GM06990 (cell line): ENCODE results near the gene MTERF1.

ENCODE experiments used
- DNase-seq: peaks from one replicate; pipeline ENCODE4 v3.0.0-alpha.2; 2011; ENCODE audit not compliant: insufficient read length; ENCODE audit errors: extremely low read depth
- H3K27me3 ChIP-seq: replicated peaks from 2 replicates; pipeline ENCODE4 v1.6.0; 2011; ENCODE audit warnings: low read length; ENCODE audit not compliant: control insufficient read depth, insufficient read depth
- H3K36me3 ChIP-seq: 2 replicates; pipeline ENCODE4 v1.5.1; 2011; ENCODE audit warnings: low read length; ENCODE audit not compliant: control insufficient read depth, insufficient read depth
- H3K4me3 ChIP-seq: replicated peaks from 2 replicates; pipeline ENCODE4 v1.5.1; 2011; ENCODE audit warnings: low read depth, mild to moderate bottlenecking, control low read depth, low read length
- TF ChIP-seq, protein P1 (sequence below): IDR thresholded peaks from 2 replicates; pipeline ENCODE4 v1.5.1; 2011; ENCODE audit warnings: low read length, control low read depth, mild to moderate bottlenecking, inconsistent platforms; ENCODE audit not compliant: insufficient read depth, poor library complexity, severe bottlenecking

MTERF1 gene

GRCh38 chr7:91843831-91844230, 36.7 kb downstream of the MTERF1 start:
- no peaks in the 10 kb centered on the region for H3K36me3 ChIP-seq
- no peaks in the 10 kb centered on the region for H3K27me3 ChIP-seq
- H3K4me3 ChIP-seq = no peak overlapping the region
- TF ChIP-seq, protein P1, sequence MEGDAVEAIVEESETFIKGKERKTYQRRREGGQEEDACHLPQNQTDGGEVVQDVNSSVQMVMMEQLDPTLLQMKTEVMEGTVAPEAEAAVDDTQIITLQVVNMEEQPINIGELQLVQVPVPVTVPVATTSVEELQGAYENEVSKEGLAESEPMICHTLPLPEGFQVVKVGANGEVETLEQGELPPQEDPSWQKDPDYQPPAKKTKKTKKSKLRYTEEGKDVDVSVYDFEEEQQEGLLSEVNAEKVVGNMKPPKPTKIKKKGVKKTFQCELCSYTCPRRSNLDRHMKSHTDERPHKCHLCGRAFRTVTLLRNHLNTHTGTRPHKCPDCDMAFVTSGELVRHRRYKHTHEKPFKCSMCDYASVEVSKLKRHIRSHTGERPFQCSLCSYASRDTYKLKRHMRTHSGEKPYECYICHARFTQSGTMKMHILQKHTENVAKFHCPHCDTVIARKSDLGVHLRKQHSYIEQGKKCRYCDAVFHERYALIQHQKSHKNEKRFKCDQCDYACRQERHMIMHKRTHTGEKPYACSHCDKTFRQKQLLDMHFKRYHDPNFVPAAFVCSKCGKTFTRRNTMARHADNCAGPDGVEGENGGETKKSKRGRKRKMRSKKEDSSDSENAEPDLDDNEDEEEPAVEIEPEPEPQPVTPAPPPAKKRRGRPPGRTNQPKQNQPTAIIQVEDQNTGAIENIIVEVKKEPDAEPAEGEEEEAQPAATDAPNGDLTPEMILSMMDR = no peak
- DNase-seq = peak; percentile 18

DNA sequence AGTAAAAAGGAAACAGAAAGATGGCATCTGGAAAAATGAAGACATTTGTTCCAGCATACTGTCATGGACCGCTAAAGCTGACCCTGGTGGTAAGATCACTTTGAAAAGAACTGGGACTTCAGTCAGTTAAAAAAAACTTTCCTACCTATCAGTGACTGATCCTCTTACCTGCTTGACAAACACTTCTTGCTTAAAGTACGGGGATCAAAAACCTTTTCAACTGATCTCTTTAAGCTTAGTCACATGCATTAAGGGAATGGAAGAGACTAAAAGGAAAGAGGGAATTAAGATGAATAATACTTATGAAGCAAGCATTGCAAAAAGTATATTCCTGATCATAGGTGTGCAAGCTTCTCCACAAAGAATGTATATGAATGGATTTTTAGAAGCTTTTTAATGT, 42.1 kb downstream of the MTERF1 start:
- Histone ChIP-seq H3K36me3 (no peaks in the 10 kb centered on the region), H3K4me3 (no peak overlapping the region), H3K27me3 (no peaks in the 10 kb centered on the region)
- no peak for DNase-seq
- TF ChIP-seq, protein P1 = no peak

DNA sequence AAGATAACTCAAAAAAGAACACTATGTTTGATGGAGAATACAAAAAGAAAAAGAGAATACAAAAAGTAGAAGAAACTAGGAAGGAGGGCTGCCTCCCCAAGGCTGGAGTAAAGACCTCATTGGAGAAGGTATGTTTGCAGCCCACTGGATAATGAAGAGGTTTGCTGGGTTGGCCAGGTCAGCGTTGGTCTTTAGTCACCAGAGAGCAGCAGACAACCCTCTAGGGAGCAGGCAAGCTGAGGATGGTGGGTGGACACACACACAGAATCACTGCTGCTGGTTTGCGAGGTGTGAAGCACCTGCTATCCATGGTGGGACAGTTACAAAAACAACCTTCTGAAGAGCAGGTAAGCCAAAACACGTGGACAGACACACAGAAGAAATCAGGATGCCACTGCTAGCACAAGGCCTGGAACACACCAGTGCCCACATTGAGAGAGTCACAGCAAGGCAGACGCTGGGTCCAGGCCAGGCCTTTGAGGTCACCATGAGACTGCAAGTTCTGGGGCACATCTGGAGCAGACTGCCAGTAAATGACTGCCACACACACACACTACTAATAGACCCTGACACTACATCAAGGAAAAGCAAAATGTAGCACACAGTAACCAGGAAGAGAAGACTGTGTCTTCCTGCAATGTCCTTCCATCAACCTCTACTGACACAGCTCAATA, 43.0 kb downstream of the MTERF1 start:
- Histone ChIP-seq H3K27me3 (no peaks in the 10 kb centered on the region), H3K36me3 (no peaks in the 10 kb centered on the region), H3K4me3 (no peak overlapping the region)
- no peak for DNase-seq
- TF ChIP-seq, protein P1 = no peak

DNA sequence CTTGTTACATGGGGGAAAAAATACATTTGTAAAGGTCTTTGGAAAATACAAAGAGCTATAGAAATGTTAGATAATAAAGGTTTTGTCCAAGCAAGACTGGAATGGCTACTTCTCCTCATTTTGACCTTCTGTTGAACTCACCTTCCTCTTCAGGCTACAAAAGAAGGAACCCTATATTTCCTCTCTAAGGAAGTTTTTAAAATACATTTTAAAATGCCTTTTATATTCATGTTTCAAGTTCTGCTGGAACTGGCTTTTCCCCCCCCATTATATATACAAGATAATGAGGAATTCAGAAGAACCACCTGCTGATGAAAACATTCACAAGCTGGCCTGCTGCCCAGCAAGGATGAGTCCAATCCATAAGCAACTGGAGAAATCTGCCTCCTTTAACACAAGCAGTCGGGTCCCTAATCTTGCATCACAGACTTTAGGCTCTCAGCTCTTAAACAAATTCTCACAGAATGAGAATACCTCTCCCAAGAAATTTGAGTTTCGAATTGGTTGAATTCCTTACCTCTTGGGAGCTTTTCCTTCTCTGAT, 44.6 kb downstream of the MTERF1 start:
- no peak for DNase-seq
- TF ChIP-seq, protein P1 = no peak
- Histone ChIP-seq H3K27me3 (no peaks in the 10 kb centered on the region), H3K36me3 (no peaks in the 10 kb centered on the region), H3K4me3 (no peak overlapping the region)

- TF ChIP-seq, protein P1 = no peak
- no peak overlapping the region for H3K4me3 ChIP-seq
- DNase-seq = no peak
- no peaks in the 10 kb centered on the region for H3K27me3 ChIP-seq
- H3K36me3 ChIP-seq = no peaks in the 10 kb centered on the region
Observed at GRCh38 chr7:91835091-91835825, 45.2 kb downstream of the MTERF1 start.
